Stimulated activated CD4-positive, alpha-beta T cell treated with anti-CD3 and anti-CD28 coated beads, Interleukin-4, amount 100 ng/mL, for 24 hours (primary cell): ENCODE results near the gene UPK2.

Experiments
- DNase-seq: peaks from one replicate; pipeline ENCODE4 v3.0.0-alpha.2; 2020

The UPK2 gene

GRCh38 chr11:118918128-118918685 is 37.9 kb upstream of the UPK2 start:
- DNase-seq, result no peak

- no peak for DNase-seq
Observed at GRCh38 chr11:118918686-118919280, 37.3 kb upstream of the UPK2 start.

DNA sequence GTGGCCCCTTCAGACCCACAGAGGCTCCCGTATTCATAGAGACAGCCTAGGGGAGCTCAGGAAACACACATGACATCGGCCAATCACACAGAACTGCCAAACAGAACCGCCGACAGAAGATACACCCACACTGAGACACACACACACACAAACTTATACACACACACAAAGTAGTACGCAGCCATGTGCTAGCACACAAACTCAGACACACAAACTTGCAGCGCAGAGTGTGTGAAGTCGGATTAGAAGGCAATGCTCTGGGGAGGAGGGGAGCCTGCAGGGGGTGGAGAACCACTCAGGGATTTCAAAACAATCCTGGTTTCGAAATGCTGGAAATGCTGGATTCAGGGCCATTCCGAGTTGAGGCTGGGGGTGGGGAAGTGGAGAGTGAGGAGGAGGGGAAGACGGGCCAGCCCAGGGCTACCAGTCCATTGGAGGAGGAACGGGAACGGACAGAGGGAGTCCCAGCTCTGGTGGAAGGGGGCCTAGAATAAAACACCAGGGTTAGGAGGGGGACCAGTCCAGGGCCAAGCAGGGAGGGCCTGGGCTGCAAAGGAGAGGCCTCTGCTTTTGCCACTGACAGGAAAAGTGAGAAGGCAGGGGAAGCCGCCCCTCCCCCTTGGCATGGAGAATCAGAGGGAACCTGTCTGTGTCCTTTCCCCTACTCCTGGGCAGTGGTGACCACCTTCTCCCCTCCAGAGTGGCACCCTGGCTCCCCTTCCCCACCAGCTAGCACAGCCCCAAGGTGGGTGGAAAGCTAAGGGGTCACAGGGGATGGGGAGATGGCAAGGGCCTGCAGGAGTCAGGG is 34.8 kb upstream of the UPK2 start:
- no peak for DNase-seq

DNA sequence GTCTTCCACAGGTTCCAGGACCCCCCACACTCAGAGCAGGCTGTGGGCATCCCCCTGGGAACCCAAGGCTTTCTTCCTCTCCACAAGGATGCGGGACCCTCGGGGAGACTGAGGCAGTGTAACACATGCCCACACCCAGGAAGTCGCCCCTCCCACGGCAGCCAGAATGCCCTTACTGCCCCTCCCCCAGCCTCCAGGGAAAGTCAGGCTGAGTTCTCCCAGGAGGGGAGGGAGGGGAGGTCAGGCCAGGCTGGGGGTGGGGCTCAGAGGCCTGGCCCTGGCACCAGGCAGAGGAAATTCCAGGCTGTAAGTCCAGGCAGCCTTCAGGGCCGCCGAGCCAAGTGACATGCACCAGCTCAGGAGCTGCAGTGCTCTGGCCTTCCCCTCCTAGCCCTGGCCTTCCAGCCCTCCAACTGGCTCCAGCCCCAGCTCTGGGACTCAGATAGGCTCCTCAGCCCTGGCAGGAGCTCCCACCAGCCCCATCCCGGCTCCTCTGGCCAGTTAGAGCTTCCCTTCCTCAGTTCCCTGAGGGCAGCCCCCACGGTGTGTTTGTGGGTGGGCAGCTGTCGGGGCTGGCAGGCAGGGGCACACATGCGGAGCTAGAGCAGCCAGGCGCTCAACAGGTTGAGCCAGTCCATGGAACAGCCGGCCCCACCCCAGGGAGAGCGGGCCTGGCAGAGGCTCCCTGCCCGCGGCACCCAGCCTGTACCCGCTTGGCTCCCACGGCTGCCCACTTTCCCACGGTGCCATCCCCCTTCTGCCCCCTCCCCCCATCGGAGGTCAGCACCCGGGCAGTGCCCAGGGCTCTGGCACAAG is 34.0 kb upstream of the UPK2 start:
- no peak for DNase-seq

- no peak for DNase-seq
Observed at GRCh38 chr11:118922745-118923627, 33.1 kb upstream of the UPK2 start.

GRCh38 chr11:118923721-118924587 is 32.1 kb upstream of the UPK2 start:
- no peak for DNase-seq

GRCh38 chr11:118924591-118925585 is 31.2 kb upstream of the UPK2 start:
- DNase-seq, result peak; percentile 54

DNA sequence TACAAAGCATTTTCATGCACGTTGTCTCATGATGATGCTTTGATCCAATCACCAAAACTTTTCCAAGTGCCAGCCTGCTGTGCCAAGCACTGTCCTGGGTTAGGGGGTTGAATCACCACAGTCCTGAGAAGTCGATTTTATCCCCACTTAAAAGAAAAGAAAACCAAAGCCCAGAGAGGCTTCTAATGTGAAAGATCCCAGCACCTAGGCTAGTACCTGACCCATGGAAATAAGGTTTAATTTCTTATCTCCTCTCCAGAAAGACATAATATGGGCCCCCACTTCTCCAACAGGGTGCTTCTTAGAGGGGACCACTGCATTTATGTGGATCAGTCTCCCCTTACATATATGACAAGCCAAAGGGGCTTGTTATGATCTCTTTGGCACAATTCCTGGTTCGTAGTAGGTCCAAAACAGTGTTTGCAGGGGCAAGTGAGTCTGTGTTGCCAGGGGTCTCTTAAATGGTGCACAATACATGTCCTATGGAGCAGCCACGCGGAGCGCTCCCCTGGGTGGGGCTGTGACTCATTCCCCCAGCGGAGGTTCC is 28.5 kb upstream of the UPK2 start:
- no peak for DNase-seq

DNA sequence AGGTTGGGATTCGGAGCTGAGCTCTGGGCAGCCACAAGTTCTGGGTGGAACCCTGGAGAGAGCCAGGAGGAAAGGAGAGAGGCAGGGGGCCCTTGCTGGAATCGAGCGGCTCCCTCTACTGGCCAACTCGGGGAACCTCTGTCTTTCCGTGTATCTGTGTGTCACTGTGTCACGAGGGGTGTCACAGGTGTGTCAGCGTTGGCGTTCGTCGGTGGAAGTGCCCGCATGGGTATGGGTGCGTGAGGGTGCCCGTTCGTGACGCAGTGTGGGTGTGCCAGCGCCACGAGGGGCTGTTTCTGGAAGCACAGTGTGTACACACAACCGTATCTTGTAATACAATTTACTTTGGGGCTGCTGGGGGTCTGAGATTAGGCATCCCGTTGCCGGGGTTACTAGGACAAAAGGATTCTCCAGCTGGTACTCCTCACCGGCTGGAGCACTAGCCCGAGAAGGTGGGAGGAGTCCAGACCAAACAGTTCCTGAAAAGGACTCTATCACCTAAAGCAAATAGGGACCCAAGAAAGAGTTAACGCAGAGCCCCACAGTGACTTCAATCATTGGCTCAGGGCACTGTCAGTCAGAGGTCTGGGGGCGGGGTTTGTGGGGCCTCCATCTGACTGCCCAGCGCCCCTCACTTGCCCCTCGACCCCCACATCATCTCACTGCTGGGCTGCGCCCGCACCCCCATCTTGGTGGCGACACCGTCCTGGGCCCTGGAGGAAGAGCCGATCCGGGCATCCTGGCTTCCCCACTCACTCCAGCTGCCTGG is 27.8 kb upstream of the UPK2 start:
- peak; percentile 94 for DNase-seq

DNA sequence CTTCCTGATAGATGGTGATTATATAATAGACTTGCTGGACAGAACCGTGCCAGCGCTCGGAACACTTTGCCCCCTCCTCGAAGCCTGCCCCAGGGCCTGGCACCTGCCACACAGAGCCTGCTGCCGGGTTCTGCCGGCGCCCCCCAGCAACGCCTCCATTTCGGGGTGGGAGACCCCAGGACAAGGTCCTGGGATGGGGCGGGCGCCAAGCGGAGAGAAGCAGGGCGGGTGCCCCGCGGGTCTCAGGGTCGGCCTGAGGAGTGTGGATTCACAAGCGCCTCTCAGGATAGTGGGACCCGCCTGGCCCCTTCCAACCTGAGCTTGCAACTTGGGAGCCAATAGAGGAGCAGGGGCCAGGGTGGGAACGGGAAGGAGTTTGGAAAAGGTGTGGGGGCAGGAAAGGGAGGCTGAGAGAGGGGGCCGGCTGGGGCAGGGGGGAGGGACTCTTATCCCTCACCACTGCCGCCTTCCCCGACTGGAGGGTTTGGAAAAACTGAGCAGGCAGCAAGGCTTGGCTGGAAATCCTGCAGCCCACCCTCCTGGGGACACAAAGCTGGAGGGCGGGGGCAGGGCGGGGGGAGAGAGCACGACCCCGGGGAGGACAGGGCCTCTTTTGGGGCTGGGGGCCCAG is 27.1 kb upstream of the UPK2 start:
- peak; percentile 58 for DNase-seq

- DNase-seq, result peak; percentile 80
Observed at GRCh38 chr11:118929501-118930093, 26.5 kb upstream of the UPK2 start.

GRCh38 chr11:118930094-118930712 is 25.9 kb upstream of the UPK2 start:
- DNase-seq, result peak; percentile 89

DNA sequence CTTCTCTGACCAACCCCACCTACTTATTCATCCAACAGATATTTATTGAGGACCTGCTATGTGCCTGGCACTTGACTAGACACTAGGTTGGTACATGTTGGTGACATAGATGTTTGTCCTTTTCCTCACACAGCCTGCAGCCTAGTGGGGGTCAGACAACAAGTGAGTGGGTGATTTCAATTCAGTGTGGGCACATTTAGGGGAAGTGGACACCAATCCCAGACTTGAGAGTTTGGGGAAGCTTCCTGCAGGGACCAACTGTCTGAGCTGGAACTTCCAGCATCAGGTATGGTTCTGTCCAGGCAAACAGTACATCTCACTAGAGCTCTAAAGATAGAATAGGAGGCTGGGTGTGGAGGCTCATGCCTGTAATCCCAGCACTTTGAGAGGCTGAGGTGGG is 24.5 kb upstream of the UPK2 start:
- no peak for DNase-seq

- no peak for DNase-seq
Observed at GRCh38 chr11:118933486-118933885, 22.6 kb upstream of the UPK2 start.

- DNase-seq, result no peak
Observed at GRCh38 chr11:118935376-118935775, 20.7 kb upstream of the UPK2 start.

DNA sequence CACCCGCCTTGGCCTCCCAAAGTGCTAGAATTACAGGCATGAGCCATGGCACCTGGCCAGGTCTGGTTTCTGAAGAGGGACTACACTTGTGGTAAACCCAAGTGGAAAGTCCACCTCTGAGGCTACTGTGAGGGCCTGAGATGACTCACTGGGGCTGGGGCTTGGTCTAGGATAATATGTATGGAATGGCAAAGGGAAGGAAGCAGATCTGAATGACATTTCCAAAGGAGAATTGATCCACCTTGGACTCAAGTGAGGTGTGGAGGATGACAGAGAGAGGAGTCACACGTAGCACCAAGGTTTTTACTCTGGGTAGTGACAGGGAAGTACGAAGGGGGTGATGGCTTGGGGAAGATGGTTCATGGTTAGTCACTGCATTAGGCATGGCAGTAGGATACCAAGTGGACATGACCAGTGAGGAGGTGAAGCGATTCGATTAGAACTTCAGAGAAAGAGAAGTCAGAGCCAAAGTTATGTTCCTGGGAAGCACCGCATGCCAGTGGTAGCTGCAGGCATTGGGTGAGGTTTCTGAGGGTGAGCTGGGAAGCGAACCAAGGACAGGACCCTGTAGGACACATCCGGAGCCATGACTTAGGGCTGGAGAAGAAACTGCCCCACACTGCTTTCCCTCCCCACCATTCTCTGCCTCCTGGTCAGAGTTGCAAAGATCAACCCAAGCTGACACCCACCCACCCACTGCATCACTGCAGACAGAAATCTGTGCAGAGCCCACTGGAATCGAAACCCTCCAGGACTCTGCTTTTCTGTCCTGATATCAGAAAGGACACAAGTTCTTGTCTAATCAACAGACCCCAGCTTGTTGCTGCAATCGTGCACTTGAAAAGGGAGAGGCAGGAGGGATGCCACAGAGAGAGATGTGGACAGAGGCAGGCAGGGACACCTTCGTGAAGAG is 17.4 kb upstream of the UPK2 start:
- no peak for DNase-seq
